ENCODE measurements around the gene F7.

- TF ChIP-seq POLR2A (IDR thresholded peaks at IDR 0.05; ENCODE audit: low read depth, low read length) = no peak
- TF ChIP-seq POLR2AphosphoS5 (IDR thresholded peaks at IDR 0.05; ENCODE audit: low read depth, low read length) = no peak
- TF ChIP-seq TAF1 (IDR thresholded peaks at IDR 0.05; ENCODE audit: borderline replicate concordance, low read depth, low read length) = no peak
These were observed 50.5 kb downstream of the F7 start for GRCh38 chr13:113155982-113156655.
